SK-N-MC (cell line): ENCODE results near the gene DAPK1.

Source experiments
- EZH2 ChIP-seq: fragments of 200-600 bp; sonication (generic); IDR thresholded peaks from one replicate; pipeline ENCODE4 v1.6.1; 2017; ENCODE audit warnings: antibody characterized with exemption
- POLR2AphosphoS5 ChIP-seq: IDR thresholded peaks from 2 replicates; pipeline ENCODE4 v1.6.1; 2012; ENCODE audit warnings: mild to moderate bottlenecking, low read depth, low read length, borderline replicate concordance

- no peak for TF ChIP-seq POLR2AphosphoS5
- no peak for TF ChIP-seq EZH2
Measured at GRCh38 chr9:87702921-87703320, 205.3 kb downstream of the DAPK1 start.
